K562 (cell line): ENCODE measurements around the gene SMAD1. TPM values are rescaled to one million over a fixed set of nuclear protein-coding genes. Genes with fewer than 3 reads are reported as not detected.

Experiments used
- ATAC-seq: fragments of 200-7000 bp; cut with Tn5 transposase; 3 replicates; pipeline ENCODE4 v1.9.1; 2020; ENCODE audit warnings: moderate library complexity
- BruUV-seq: library from RNA; stranded (reverse); fragments of 400-500 nt; replicated peaks from 2 replicates; lab custom pipeline; 2021; lab: Mats Ljungman, UMichigan
- CTCF ChIA-PET: fragments of 300-600 bp; formaldehyde crosslinking; extraction: SDS; loops from one replicate; lab custom pipeline; 2021; ENCODE audit warnings: low intra/inter-chr PET ratio; lab: Yijun Ruan, JAX
- POLR2A ChIA-PET: fragments of 300-600, 350-650 bp; sonication (Branson Sonifier 250); formaldehyde crosslinking; extraction: SDS; loops from one replicate; lab custom pipeline; 2021; ENCODE audit warnings: antibody characterized with exemption, inconsistent platforms; lab: Yijun Ruan, JAX
- DNase-seq, 4 experiments: peaks; one replicate each; pipeline versions ENCODE4 v3.0.0 to v3.0.0-alpha.2; 2011 to 2018; ENCODE audit warnings: low spot score in 3 of 4, mixed read lengths in 3 of 4; ENCODE audit errors: extremely low read depth in 1 of 4
- FAIRE-seq: peaks from 2 replicates; lab custom pipeline; 2011; peaks lifted over from hg19 to GRCh38; lab: Jason Lieb, UNC
- H2AFZ ChIP-seq: 2 replicates; pipeline ENCODE4 v1.6.0; 2011; ENCODE audit warnings: low read depth, low read length, control low read depth, inconsistent platforms
- H3K27ac ChIP-seq: fragments of 200-600 bp; 3 replicates; pipeline ENCODE4 v1.8.0; 2011; ENCODE audit warnings: low read depth, mild to moderate bottlenecking, control low read depth, inconsistent platforms, low read length, moderate library complexity, mixed read lengths; ENCODE audit errors: extremely low read depth
- H3K27me3 ChIP-seq, 2 experiments: fragments of 300-600 bp in 1 of 2; 2 replicates in 1 of 2; 3 replicates in 1 of 2; pipeline versions ENCODE4 v1.6.0 to v1.8.0; 2011; ENCODE audit warnings: inconsistent platforms in 2 of 2, low read length in 2 of 2, mild to moderate bottlenecking in 1 of 2, mixed read lengths in 1 of 2, moderate library complexity in 1 of 2; ENCODE audit not compliant: control insufficient read depth in 2 of 2, insufficient read depth in 2 of 2
- H3K36me3 ChIP-seq: fragments of 300-600 bp; 3 replicates; pipeline ENCODE4 v1.8.0; 2011; ENCODE audit warnings: mild to moderate bottlenecking, low read length, inconsistent platforms; ENCODE audit not compliant: control insufficient read depth, insufficient read depth
- H3K4me1 ChIP-seq, 2 experiments: fragments of 200-600 bp in 1 of 2; replicated peaks in 1 of 2; 2 replicates in 1 of 2; 3 replicates in 1 of 2; pipeline versions ENCODE4 v1.5.1 to v1.8.0; 2011; ENCODE audit warnings: inconsistent platforms in 2 of 2, low read length in 2 of 2, mild to moderate bottlenecking in 1 of 2, mixed read lengths in 1 of 2, moderate library complexity in 1 of 2; ENCODE audit not compliant: control insufficient read depth in 2 of 2, insufficient read depth in 2 of 2
- H3K4me2 ChIP-seq: 2 replicates; pipeline ENCODE4 v1.6.1; 2011; ENCODE audit warnings: low read length, control low read depth, inconsistent platforms, mixed read lengths; ENCODE audit not compliant: insufficient read depth
- H3K4me3 ChIP-seq: fragments of 200-600 bp; sonication (generic), shearing (Covaris generic); 2 replicates; pipeline ENCODE4 v1.5.1; 2016; ENCODE audit warnings: control low read depth, inconsistent platforms
- H3K79me2 ChIP-seq: fragments of 200-600 bp; 3 replicates; pipeline ENCODE4 v1.8.0; 2011; ENCODE audit warnings: low read length, inconsistent platforms; ENCODE audit not compliant: control insufficient read depth, insufficient read depth
- H3K9ac ChIP-seq, 2 experiments: 2 replicates each; pipeline versions ENCODE4 v1.6.0 to v1.6.1; 2011; ENCODE audit warnings: low read depth in 2 of 2, low read length in 2 of 2, control low read depth in 1 of 2, inconsistent platforms in 1 of 2, mild to moderate bottlenecking in 1 of 2, mixed read lengths in 1 of 2; ENCODE audit not compliant: insufficient read depth in 1 of 2
- H3K9me1 ChIP-seq: one replicate; pipeline ENCODE4 v1.6.0; 2011; ENCODE audit warnings: inconsistent platforms, mild to moderate bottlenecking, low read length, moderate library complexity; ENCODE audit not compliant: control insufficient read depth, insufficient read depth
- H3K9me3 ChIP-seq: replicated peaks from 2 replicates; pipeline ENCODE4 v1.5.1; 2011; ENCODE audit warnings: low read depth, low read length, inconsistent platforms; ENCODE audit not compliant: control insufficient read depth, insufficient read depth
- H4K20me1 ChIP-seq: replicated peaks from 2 replicates; pipeline ENCODE4 v1.6.1; 2011; ENCODE audit warnings: low read length, inconsistent platforms, mixed read lengths; ENCODE audit not compliant: control insufficient read depth, insufficient read depth
- CEBPG ChIP-seq, 3 experiments: fragments of 200-800 bp in 1 of 3; sonication (Bioruptor generic) in 1 of 3; sonication (generic) in 1 of 3; formaldehyde crosslinking in 1 of 3; IDR thresholded peaks in 2 of 3; conservative IDR thresholded peaks in 1 of 3; 2 replicates each; pipeline versions ENCODE4 v1.6.1 to v1.8.0; 2016 to 2022; ENCODE audit warnings: missing compliant biosample characterization in 2 of 3, missing genetic modification characterization in 2 of 3, mild to moderate bottlenecking in 1 of 3, missing genetic modification reagents in 1 of 3
- ZFX ChIP-seq: sonication (generic); formaldehyde crosslinking; IDR thresholded peaks from 2 replicates; pipeline ENCODE4 v1.8.0; 2022; ENCODE audit warnings: mild to moderate bottlenecking, missing genetic modification reagents, moderate library complexity
- WGBS: fragments of 100-300 bp; shearing (Covaris generic); methylation state at CpG from one replicate; pipeline ENCODE4 v1.1.6; 2016; ENCODE audit warnings: low coverage, mixed read lengths; ENCODE audit not compliant: insufficient coverage; ENCODE audit errors: missing lambda C conversion rate; 5-methylcytosine and 5-hydroxymethylcytosine counted together
- in situ Hi-C: fragments of 300-500 bp; cut with MboI; formaldehyde crosslinking; loops from 4 replicates; pipeline ENCODE4 v1.15.0; 2018; ENCODE audit warnings: inconsistent platforms, mixed read lengths
- intact Hi-C: fragments of 100-400 bp; cut with micrococcal nuclease; formaldehyde crosslinking; loops from 2 replicates; pipeline ENCODE4 v1.14.2; 2022
- polyA plus RNA-seq, 8 experiments: library from polyadenylated mRNA; depleted of rRNA in 4 of 8; stranded (reverse) in 5 of 8; unstranded in 3 of 8; fragments of >200 nt; fragmentation: Nextera tagmentation in 2 of 8; fragmentation: Illumina TruSeq in 1 of 8; extraction: Ambion mirVana in 2 of 8; extraction: Trizol in 1 of 8; gene quantifications; 2 replicates each; pipeline versions ENCODE4 v1.2.1 to v1.2.3, GENCODE V29; 2011 to 2014; ENCODE audit warnings: inconsistent platforms in 1 of 8, missing spikeins in 1 of 8
- total RNA-seq, 7 experiments: library from RNA; depleted of rRNA in 6 of 7; stranded (reverse); fragments of >200 nt in 6 of 7; fragmentation: Illumina TruSeq in 2 of 7; extraction: Trizol in 2 of 7; gene quantifications; 2 replicates each; pipeline versions ENCODE4 v1.2.1 to v1.2.3, GENCODE V29; 2011 to 2021; ENCODE audit warnings: low replicate concordance in 1 of 7
- TF ChIP-seq, protein P1 (sequence below), 3 experiments: fragments of 200-800 bp in 1 of 3; sonication (Bioruptor generic) in 1 of 3; sonication (generic) in 1 of 3; formaldehyde crosslinking in 1 of 3; IDR thresholded peaks; 2 replicates each; pipeline versions ENCODE4 v1.6.1 to v1.8.0; 2016 to 2022; ENCODE audit warnings: mild to moderate bottlenecking in 2 of 3, missing compliant biosample characterization in 2 of 3, missing genetic modification characterization in 2 of 3, missing genetic modification reagents in 1 of 3
- TF ChIP-seq, protein P2 (sequence below): fragments of 250-450 bp; sonication (Bioruptor Pico); IDR thresholded peaks from 2 replicates; pipeline ENCODE4 v1.4.0; 2020

The SMAD1 gene
- total and polyA plus RNA-seq, 9 of the 15 experiments (the other 6 are each of a cell fraction or from before 2014, with no cell fraction given), result 0.05 to 0.54 (median 0.21) TPM; not detected in 3

GRCh38 chr4:145482209-145483037 is 770 bp downstream of the SMAD1 start:
- BruUV-seq, result no TSS peak
- Histone ChIP-seq H3K4me1 (peaks cover 0 to 13% of the 10 kb centered on the region in 2 experiments; a peak in 2 of 5 replicates), H3K9me1 (no peaks in the 10 kb centered on the region), H4K20me1 (no peaks in the 10 kb centered on the region), H3K27me3 (peaks cover 17 to 28% of the 10 kb centered on the region in 2 experiments), H2AFZ (no peak overlapping the region), H3K4me3 (peak overlapping the region; percentile 23; the same call in 1 of the 2 replicates), H3K27ac (no peak overlapping the region), H3K4me2 (no peak overlapping the region), H3K9ac (no peak overlapping the region), H3K36me3 (no peaks in the 10 kb centered on the region), H3K9me3 (no peaks in the 10 kb centered on the region), H3K79me2 (no peaks in the 10 kb centered on the region)
- CTCF ChIA-PET, result no interaction called here
- DNase-seq (no peak), FAIRE-seq (no peak), ATAC-seq (peak; percentile 32)
- POLR2A ChIA-PET, result no interaction called here
- intact Hi-C loops, result no loop called here
- 11% methylated on average over 40 of the region's 73 CpGs for WGBS
- TF ChIP-seq, protein P1, sequence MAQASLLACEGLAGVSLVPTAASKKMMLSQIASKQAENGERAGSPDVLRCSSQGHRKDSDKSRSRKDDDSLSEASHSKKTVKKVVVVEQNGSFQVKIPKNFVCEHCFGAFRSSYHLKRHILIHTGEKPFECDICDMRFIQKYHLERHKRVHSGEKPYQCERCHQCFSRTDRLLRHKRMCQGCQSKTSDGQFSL (CRISPR knock-in tag; IDR thresholded peaks at IDR 0.05), result peak; percentile 29
- TF ChIP-seq, protein P1 (tag; IDR thresholded peaks at IDR 0.05), result no peak
- TF ChIP-seq, protein P2, sequence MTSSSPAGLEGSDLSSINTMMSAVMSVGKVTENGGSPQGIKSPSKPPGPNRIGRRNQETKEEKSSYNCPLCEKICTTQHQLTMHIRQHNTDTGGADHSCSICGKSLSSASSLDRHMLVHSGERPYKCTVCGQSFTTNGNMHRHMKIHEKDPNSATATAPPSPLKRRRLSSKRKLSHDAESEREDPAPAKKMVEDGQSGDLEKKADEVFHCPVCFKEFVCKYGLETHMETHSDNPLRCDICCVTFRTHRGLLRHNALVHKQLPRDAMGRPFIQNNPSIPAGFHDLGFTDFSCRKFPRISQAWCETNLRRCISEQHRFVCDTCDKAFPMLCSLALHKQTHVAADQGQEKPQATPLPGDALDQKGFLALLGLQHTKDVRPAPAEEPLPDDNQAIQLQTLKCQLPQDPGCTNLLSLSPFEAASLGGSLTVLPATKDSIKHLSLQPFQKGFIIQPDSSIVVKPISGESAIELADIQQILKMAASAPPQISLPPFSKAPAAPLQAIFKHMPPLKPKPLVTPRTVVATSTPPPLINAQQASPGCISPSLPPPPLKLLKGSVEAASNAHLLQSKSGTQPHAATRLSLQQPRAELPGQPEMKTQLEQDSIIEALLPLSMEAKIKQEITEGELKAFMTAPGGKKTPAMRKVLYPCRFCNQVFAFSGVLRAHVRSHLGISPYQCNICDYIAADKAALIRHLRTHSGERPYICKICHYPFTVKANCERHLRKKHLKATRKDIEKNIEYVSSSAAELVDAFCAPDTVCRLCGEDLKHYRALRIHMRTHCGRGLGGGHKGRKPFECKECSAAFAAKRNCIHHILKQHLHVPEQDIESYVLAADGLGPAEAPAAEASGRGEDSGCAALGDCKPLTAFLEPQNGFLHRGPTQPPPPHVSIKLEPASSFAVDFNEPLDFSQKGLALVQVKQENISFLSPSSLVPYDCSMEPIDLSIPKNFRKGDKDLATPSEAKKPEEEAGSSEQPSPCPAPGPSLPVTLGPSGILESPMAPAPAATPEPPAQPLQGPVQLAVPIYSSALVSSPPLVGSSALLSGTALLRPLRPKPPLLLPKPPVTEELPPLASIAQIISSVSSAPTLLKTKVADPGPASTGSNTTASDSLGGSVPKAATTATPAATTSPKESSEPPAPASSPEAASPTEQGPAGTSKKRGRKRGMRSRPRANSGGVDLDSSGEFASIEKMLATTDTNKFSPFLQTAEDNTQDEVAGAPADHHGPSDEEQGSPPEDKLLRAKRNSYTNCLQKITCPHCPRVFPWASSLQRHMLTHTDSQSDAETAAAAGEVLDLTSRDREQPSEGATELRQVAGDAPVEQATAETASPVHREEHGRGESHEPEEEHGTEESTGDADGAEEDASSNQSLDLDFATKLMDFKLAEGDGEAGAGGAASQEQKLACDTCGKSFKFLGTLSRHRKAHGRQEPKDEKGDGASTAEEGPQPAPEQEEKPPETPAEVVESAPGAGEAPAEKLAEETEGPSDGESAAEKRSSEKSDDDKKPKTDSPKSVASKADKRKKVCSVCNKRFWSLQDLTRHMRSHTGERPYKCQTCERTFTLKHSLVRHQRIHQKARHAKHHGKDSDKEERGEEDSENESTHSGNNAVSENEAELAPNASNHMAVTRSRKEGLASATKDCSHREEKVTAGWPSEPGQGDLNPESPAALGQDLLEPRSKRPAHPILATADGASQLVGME, result no peak
- TF ChIP-seq CEBPG (CRISPR knock-in tag; IDR thresholded peaks at IDR 0.05), result 0 out of 2 replicates have a peak, but pooled peaks have one; percentile 25
- TF ChIP-seq CEBPG (tag; conservative IDR thresholded peaks at IDR 0.05 in 1 of 2, IDR thresholded peaks at IDR 0.05 in 1 of 2), result no peak
- peak; percentile 44; the same call in 1 of the 2 replicates for TF ChIP-seq ZFX (CRISPR knock-in tag)
- in situ Hi-C loops, result no loop called here
